DMS79 (cell line): Measurements from ENCODE around the gene C1orf105.

Source experiments
- DNase-seq: peaks from one replicate; lab custom pipeline; 2025; lab: John Stamatoyannopoulos, UW

C1orf105 gene

GRCh38 chr1:172397221-172397620 is 23.3 kb upstream of the C1orf105 start:
- DNase-seq, result no peak

GRCh38 chr1:172397633-172398032 is 22.9 kb upstream of the C1orf105 start:
- no peak for DNase-seq

- DNase-seq, result no peak
Measured at GRCh38 chr1:172398193-172398592, 22.3 kb upstream of the C1orf105 start.

GRCh38 chr1:172398970-172399755 is 21.3 kb upstream of the C1orf105 start:
- DNase-seq, result no peak

- no peak for DNase-seq
Measured at GRCh38 chr1:172399756-172400721, 20.4 kb upstream of the C1orf105 start.

- no peak for DNase-seq
Measured at GRCh38 chr1:172400722-172401105, 19.8 kb upstream of the C1orf105 start.

- no peak for DNase-seq
Measured at GRCh38 chr1:172401477-172401876, 19.0 kb upstream of the C1orf105 start.

GRCh38 chr1:172401892-172402291 is 18.6 kb upstream of the C1orf105 start:
- no peak for DNase-seq

GRCh38 chr1:172402878-172403569 is 17.5 kb upstream of the C1orf105 start:
- no peak for DNase-seq

GRCh38 chr1:172404121-172404520 is 16.4 kb upstream of the C1orf105 start:
- DNase-seq, result no peak

- no peak for DNase-seq
Measured at GRCh38 chr1:172405912-172406311, 14.6 kb upstream of the C1orf105 start.

GRCh38 chr1:172406968-172407367 is 13.5 kb upstream of the C1orf105 start:
- no peak for DNase-seq

- no peak for DNase-seq
Measured at GRCh38 chr1:172408958-172409357, 11.5 kb upstream of the C1orf105 start.

- no peak for DNase-seq
Measured at GRCh38 chr1:172410027-172410426, 10.5 kb upstream of the C1orf105 start.

- DNase-seq, result no peak
Measured at GRCh38 chr1:172411791-172412338, 8.6 kb upstream of the C1orf105 start.

- no peak for DNase-seq
Measured at GRCh38 chr1:172414331-172414730, 6.2 kb upstream of the C1orf105 start.

- DNase-seq, result no peak
Measured at GRCh38 chr1:172416496-172417035, 3.9 kb upstream of the C1orf105 start.

- DNase-seq, result no peak
Measured at GRCh38 chr1:172417557-172417956, 2.9 kb upstream of the C1orf105 start.

- no peak for DNase-seq
Measured at GRCh38 chr1:172421974-172422604, 1.6 kb downstream of the C1orf105 start.

- DNase-seq, result no peak
Measured at GRCh38 chr1:172423336-172423735, 2.9 kb downstream of the C1orf105 start.

- no peak for DNase-seq
Measured at GRCh38 chr1:172425339-172425738, 4.9 kb downstream of the C1orf105 start.
